Hepatocyte (in vitro differentiated cells): ENCODE measurements around the gene DET1. TPM values are rescaled to one million over a fixed set of nuclear protein-coding genes. Genes with fewer than 3 reads are reported as not detected.
"Not testable (repeated sequence)": the region's sequence is repeated elsewhere in the genome, so short reads cannot be mapped to it uniquely, and the experiment has no call there.

Source experiments
- DNase-seq: peaks from one replicate; pipeline ENCODE4 v3.0.0-alpha.2; 2016; ENCODE audit warnings: low spot score
- H2AFZ ChIP-seq: fragments of 200-600 bp; sonication (generic); 2 replicates; pipeline ENCODE4 v1.6.0; 2016; ENCODE audit warnings: antibody characterized with exemption, mild to moderate bottlenecking
- H3K27ac ChIP-seq: fragments of 200-600 bp; sonication (generic); 2 replicates; pipeline ENCODE4 v1.5.1; 2016; ENCODE audit warnings: mild to moderate bottlenecking
- H3K27me3 ChIP-seq: fragments of 200-600 bp; sonication (generic); 2 replicates; pipeline ENCODE4 v1.6.1; 2016
- H3K36me3 ChIP-seq: fragments of 200-600 bp; sonication (generic); replicated peaks from 2 replicates; pipeline ENCODE4 v1.5.1; 2016; ENCODE audit warnings: low read depth; ENCODE audit not compliant: insufficient read depth
- H3K4me1 ChIP-seq: fragments of 200-600 bp; sonication (generic); 2 replicates; pipeline ENCODE4 v1.5.1; 2016; ENCODE audit warnings: mild to moderate bottlenecking, moderate library complexity; ENCODE audit not compliant: insufficient read depth
- H3K4me2 ChIP-seq: fragments of 200-600 bp; sonication (generic); 2 replicates; pipeline ENCODE4 v1.6.0; 2016
- H3K4me3 ChIP-seq: fragments of 200-600 bp; sonication (generic); 2 replicates; pipeline ENCODE4 v1.5.1; 2016; ENCODE audit warnings: mild to moderate bottlenecking
- H3K79me2 ChIP-seq: fragments of 200-600 bp; sonication (generic); 2 replicates; pipeline ENCODE4 v1.6.0; 2017; ENCODE audit warnings: mild to moderate bottlenecking
- H3K9me2 ChIP-seq: fragments of 200-600 bp; sonication (generic); replicated peaks from 2 replicates; pipeline ENCODE4 v1.6.0; 2017; ENCODE audit warnings: mild to moderate bottlenecking; ENCODE audit not compliant: insufficient read depth
- H3K9me3 ChIP-seq: fragments of 200-600 bp; sonication (generic); 2 replicates; pipeline ENCODE4 v1.5.1; 2016; ENCODE audit warnings: low read depth, mild to moderate bottlenecking
- H4K20me1 ChIP-seq: fragments of 200-600 bp; sonication (generic); 2 replicates; pipeline ENCODE4 v1.6.0; 2016; ENCODE audit warnings: mild to moderate bottlenecking; ENCODE audit not compliant: insufficient read depth, poor library complexity, severe bottlenecking
- EZH2 ChIP-seq: fragments of 200-600 bp; sonication (generic); IDR thresholded peaks from 2 replicates; pipeline ENCODE4 v1.6.1; 2016; ENCODE audit warnings: antibody characterized with exemption, mild to moderate bottlenecking, borderline replicate concordance
- EZH2phosphoT487 ChIP-seq: fragments of 200-600 bp; sonication (generic); IDR thresholded peaks from one replicate; pipeline ENCODE4 v1.6.1; 2018; ENCODE audit warnings: antibody characterized with exemption, mild to moderate bottlenecking, low read depth, moderate library complexity; ENCODE audit not compliant: unreplicated experiment, severe bottlenecking
- WGBS: methylation state at CpG from one replicate; pipeline ENCODE4 v1.1.6; 2016; ENCODE audit warnings: low lambda C conversion rate; ENCODE audit errors: missing lambda C conversion rate; 5-methylcytosine and 5-hydroxymethylcytosine counted together
- polyA plus RNA-seq: library from polyadenylated mRNA; unstranded; fragments of >200 nt; fragmentation: Nextera tagmentation; extraction: Ambion mirVana; gene quantifications from 2 replicates; pipeline ENCODE4 v1.2.1, GENCODE V29; 2016
- total RNA-seq: library from RNA; depleted of rRNA; stranded (reverse); fragments of >200 nt; gene quantifications from 2 replicates; pipeline ENCODE4 v1.2.3, GENCODE V29; 2014
- TF ChIP-seq, protein P1 (sequence below): fragments of 200-600 bp; sonication (generic); IDR thresholded peaks from 2 replicates; pipeline ENCODE4 v1.5.1; 2016; ENCODE audit warnings: antibody characterized with exemption, mild to moderate bottlenecking; ENCODE audit not compliant: poor library complexity

The DET1 gene
- total and polyA plus RNA-seq, 2 experiments from 2014 or later, result 4.0 to 7.2 TPM

GRCh38 chr15:88526247-88526879, 20.1 kb downstream of the DET1 start:
- Histone ChIP-seq H3K4me3 (no peak overlapping the region), H3K36me3 (no peaks in the 10 kb centered on the region), H3K9me2 (no peaks in the 10 kb centered on the region)

DNA sequence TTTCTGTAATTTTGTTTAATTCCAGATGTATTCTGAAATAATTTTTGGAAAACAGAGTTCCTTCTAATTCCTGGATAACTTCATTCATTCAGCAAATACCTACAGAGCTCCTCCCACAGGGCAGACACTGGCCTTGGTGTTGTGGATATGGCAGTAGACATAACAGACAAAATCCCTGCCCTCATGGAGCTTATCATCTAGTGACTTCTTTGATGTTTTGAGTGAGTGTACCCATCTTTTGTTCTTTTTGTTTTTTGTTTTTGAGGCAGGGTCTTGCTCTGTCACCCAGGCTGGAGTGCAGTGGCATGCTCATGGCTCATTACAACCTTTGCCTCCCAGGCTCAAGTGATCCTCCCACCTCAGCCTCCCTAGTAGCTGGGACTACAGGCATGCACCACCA, 21.1 kb downstream of the DET1 start:
- Histone ChIP-seq H2AFZ (no peak overlapping the region), H3K36me3 (no peaks in the 10 kb centered on the region), H3K79me2 (no peaks in the 10 kb centered on the region), H3K4me2 (no peak overlapping the region), H3K4me3 (no peak overlapping the region), H3K4me1 (no peaks in the 10 kb centered on the region), H3K9me2 (no peaks in the 10 kb centered on the region), H4K20me1 (no peaks in the 10 kb centered on the region), H3K27ac (no peak overlapping the region), H3K27me3 (no peaks in the 10 kb centered on the region), H3K9me3 (no peaks in the 10 kb centered on the region)
- TF ChIP-seq, protein P1, sequence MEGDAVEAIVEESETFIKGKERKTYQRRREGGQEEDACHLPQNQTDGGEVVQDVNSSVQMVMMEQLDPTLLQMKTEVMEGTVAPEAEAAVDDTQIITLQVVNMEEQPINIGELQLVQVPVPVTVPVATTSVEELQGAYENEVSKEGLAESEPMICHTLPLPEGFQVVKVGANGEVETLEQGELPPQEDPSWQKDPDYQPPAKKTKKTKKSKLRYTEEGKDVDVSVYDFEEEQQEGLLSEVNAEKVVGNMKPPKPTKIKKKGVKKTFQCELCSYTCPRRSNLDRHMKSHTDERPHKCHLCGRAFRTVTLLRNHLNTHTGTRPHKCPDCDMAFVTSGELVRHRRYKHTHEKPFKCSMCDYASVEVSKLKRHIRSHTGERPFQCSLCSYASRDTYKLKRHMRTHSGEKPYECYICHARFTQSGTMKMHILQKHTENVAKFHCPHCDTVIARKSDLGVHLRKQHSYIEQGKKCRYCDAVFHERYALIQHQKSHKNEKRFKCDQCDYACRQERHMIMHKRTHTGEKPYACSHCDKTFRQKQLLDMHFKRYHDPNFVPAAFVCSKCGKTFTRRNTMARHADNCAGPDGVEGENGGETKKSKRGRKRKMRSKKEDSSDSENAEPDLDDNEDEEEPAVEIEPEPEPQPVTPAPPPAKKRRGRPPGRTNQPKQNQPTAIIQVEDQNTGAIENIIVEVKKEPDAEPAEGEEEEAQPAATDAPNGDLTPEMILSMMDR, result no peak
- TF ChIP-seq EZH2phosphoT487, result no peak
- TF ChIP-seq EZH2, result no peak
- DNase-seq, result no peak

More at GRCh38 chr15:88526247-88526879, 20.1 kb downstream of the DET1 start:
- Histone ChIP-seq H3K27ac (no peak overlapping the region), H3K4me2 (no peak overlapping the region), H3K9me3 (no peaks in the 10 kb centered on the region), H3K4me1 (no peaks in the 10 kb centered on the region), H2AFZ (no peak overlapping the region), H3K27me3 (no peaks in the 10 kb centered on the region), H3K79me2 (no peaks in the 10 kb centered on the region), H4K20me1 (no peaks in the 10 kb centered on the region)
- DNase-seq, result no peak
- TF ChIP-seq EZH2phosphoT487 (no peak), EZH2 (no peak)
- TF ChIP-seq, protein P1, result no peak

DNA sequence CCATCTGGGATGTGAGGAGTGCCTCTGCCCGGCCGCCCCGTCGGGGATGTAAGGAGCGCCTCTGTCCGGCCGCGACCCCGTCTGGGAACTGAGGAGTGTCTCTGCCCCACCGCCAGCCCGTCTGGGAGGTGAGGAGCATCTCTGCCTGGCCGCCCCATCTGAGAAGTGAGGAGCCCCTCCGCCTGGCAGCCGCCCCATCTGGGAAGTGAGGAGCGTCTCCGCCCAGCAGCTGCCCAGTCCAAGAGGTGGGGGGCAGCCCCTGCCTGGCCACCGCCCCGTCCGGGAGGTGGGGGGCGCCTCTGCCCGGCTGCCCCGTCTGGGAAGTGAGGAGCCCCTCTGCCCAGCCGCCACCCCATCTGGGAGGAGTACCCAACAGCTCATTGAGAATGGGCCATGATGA, 22.4 kb downstream of the DET1 start:
- H3K9me3 ChIP-seq, H3K4me3 ChIP-seq, H3K27ac ChIP-seq, H3K27me3 ChIP-seq, H3K79me2 ChIP-seq, H3K36me3 ChIP-seq, H3K4me2 ChIP-seq, H3K9me2 ChIP-seq, H3K4me1 ChIP-seq, H4K20me1 ChIP-seq, DNase-seq, H2AFZ ChIP-seq: not testable (repeated sequence)
- 98% methylated on average over 13 of the region's 23 CpGs for WGBS

DNA sequence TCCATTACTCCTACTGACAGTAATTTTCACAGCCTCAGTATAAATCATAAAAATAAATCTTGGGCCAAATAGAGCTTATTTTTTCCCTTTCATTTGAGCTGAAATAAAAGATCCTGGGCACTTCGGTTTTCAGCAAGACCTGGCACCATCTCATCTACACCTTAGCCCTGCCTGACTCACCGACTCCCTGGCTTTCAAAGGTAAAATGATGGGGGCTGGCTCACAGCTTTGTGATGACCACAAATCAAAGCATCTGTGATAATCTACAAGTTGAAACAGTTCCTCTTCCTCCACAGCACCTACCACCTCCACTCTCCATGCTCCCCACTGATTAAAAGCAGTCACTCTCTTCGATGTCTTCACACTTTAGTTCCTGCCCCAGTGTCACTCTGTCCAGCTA, 27.6 kb downstream of the DET1 start:
- no peak for TF ChIP-seq EZH2phosphoT487
- TF ChIP-seq EZH2, result no peak
- TF ChIP-seq, protein P1, result no peak
- DNase-seq, result no peak
- H3K9me2 ChIP-seq, result no peaks in the 10 kb centered on the region
- H3K9me3 ChIP-seq, result no peaks in the 10 kb centered on the region
- H3K4me1 ChIP-seq, result no peaks in the 10 kb centered on the region
- no peaks in the 10 kb centered on the region for H4K20me1 ChIP-seq
- no peak overlapping the region for H3K4me2 ChIP-seq
- H2AFZ ChIP-seq, result no peak overlapping the region
- 97% methylated on average over 3 of the region's 3 CpGs for WGBS
- H3K27me3 ChIP-seq, result no peaks in the 10 kb centered on the region
- no peak overlapping the region for H3K4me3 ChIP-seq
- H3K36me3 ChIP-seq, result no peaks in the 10 kb centered on the region
- no peak overlapping the region for H3K27ac ChIP-seq
- no peaks in the 10 kb centered on the region for H3K79me2 ChIP-seq
